HepG2 (cell line): ENCODE data around the gene SAYSD1. TPM values are rescaled to one million over a fixed set of nuclear protein-coding genes. Genes with fewer than 3 reads are reported as not detected.

Experiments
- ATAC-seq: fragments of 200-7000 bp; cut with Tn5 transposase; 3 replicates; pipeline ENCODE4 v1.9.1; 2020; ENCODE audit warnings: mild to moderate bottlenecking, moderate library complexity
- BruUV-seq: library from RNA; stranded (reverse); fragments of 400-500 nt; replicated peaks from 2 replicates; lab custom pipeline; 2021; lab: Mats Ljungman, UMichigan
- CTCF ChIA-PET: fragments of 300-600 bp; formaldehyde crosslinking; extraction: SDS; loops from one replicate; lab custom pipeline; 2021; ENCODE audit warnings: low total read pairs, inconsistent platforms, low intra/inter-chr PET ratio; lab: Yijun Ruan, JAX
- POLR2A ChIA-PET: fragments of 350-600 bp; sonication (Branson Sonifier 250); formaldehyde crosslinking; loops from one replicate; lab custom pipeline; 2020; ENCODE audit warnings: antibody characterized with exemption, inconsistent platforms; lab: Yijun Ruan, JAX
- DNase-seq: peaks from one replicate; pipeline ENCODE4 v3.0.0-alpha.2; 2015; ENCODE audit warnings: low spot score
- FAIRE-seq: peaks from 3 replicates; lab custom pipeline; 2011; peaks lifted over from hg19 to GRCh38; lab: Jason Lieb, UNC
- H2AFZ ChIP-seq: one replicate; pipeline ENCODE4 v1.6.1; 2011; ENCODE audit warnings: low read length, inconsistent platforms
- H3K27ac ChIP-seq: fragments of 300-600 bp; 3 replicates; pipeline ENCODE4 v1.8.0; 2011; ENCODE audit warnings: mixed run types, mild to moderate bottlenecking, mixed read lengths, low read length, inconsistent platforms; ENCODE audit not compliant: insufficient read depth; ENCODE audit errors: extremely low read length
- H3K27me3 ChIP-seq, 2 experiments: fragments of 200-600 bp in 1 of 2; 2 replicates in 1 of 2; 3 replicates in 1 of 2; pipeline versions ENCODE4 v1.6.0 to v1.8.0; 2011; ENCODE audit warnings: low read length in 2 of 2, mild to moderate bottlenecking in 2 of 2, moderate library complexity in 2 of 2, inconsistent platforms in 1 of 2; ENCODE audit not compliant: insufficient read depth in 2 of 2, control insufficient read depth in 1 of 2
- H3K36me3 ChIP-seq, 2 experiments: fragments of 200-600 bp in 1 of 2; replicated peaks in 1 of 2; 2 replicates in 1 of 2; 3 replicates in 1 of 2; pipeline versions ENCODE4 v1.5.1 to v1.8.0; 2011; ENCODE audit warnings: low read length in 2 of 2, inconsistent platforms in 1 of 2; ENCODE audit not compliant: insufficient read depth in 2 of 2, control insufficient read depth in 1 of 2
- H3K4me1 ChIP-seq: 2 replicates; pipeline ENCODE4 v1.5.1; 2012; ENCODE audit warnings: low read length, inconsistent platforms; ENCODE audit not compliant: insufficient read depth
- H3K4me2 ChIP-seq: 2 replicates; pipeline ENCODE4 v1.6.0; 2011; ENCODE audit warnings: low read depth, low read length, inconsistent platforms
- H3K4me3 ChIP-seq, 3 experiments: fragments of 200-600 bp in 1 of 3; sonication (generic), shearing (Covaris generic) in 1 of 3; replicated peaks in 1 of 3; 2 replicates each; pipeline ENCODE4 v1.5.1; 2011 to 2016; ENCODE audit warnings: low read length in 3 of 3, inconsistent platforms in 2 of 3, low read depth in 2 of 3, mild to moderate bottlenecking in 2 of 3, control low read depth in 1 of 3, mixed read lengths in 1 of 3; ENCODE audit not compliant: insufficient read depth in 1 of 3
- H3K79me2 ChIP-seq: one replicate; pipeline ENCODE4 v1.6.1; 2011; ENCODE audit warnings: low read length, inconsistent platforms; ENCODE audit not compliant: insufficient read depth
- H3K9ac ChIP-seq: 2 replicates; pipeline ENCODE4 v1.6.0; 2011; ENCODE audit warnings: mild to moderate bottlenecking, low read depth, low read length, inconsistent platforms; ENCODE audit not compliant: insufficient read depth
- H3K9me3 ChIP-seq: 2 replicates; pipeline ENCODE4 v1.5.1; 2012; ENCODE audit warnings: mild to moderate bottlenecking, low read length
- H4K20me1 ChIP-seq: 2 replicates; pipeline ENCODE4 v1.6.0; 2011; ENCODE audit warnings: inconsistent platforms, mild to moderate bottlenecking, low read length, moderate library complexity; ENCODE audit not compliant: insufficient read depth
- MAFF ChIP-seq: IDR thresholded peaks from 2 replicates; pipeline ENCODE4 v1.6.1; 2011; ENCODE audit warnings: low read depth, low read length, improper control_type of control experiment
- MAFK ChIP-seq, 2 experiments: IDR thresholded peaks in 1 of 2; conservative IDR thresholded peaks in 1 of 2; 2 replicates each; pipeline ENCODE4 v1.6.1; 2011; ENCODE audit warnings: improper control_type of control experiment in 2 of 2, low read length in 2 of 2
- PCBP2 ChIP-seq: fragments of 200-400 bp; formaldehyde crosslinking; optimal IDR thresholded peaks from 2 replicates; pipeline ENCODE3; 2018; ENCODE audit warnings: low read length, low read depth; ENCODE audit not compliant: poor library complexity, severe bottlenecking
- ZGPAT ChIP-seq: IDR thresholded peaks from 2 replicates; pipeline ENCODE4 v1.6.1; 2016; ENCODE audit warnings: mild to moderate bottlenecking
- ZNF512 ChIP-seq: sonication (generic); formaldehyde crosslinking; IDR thresholded peaks from 2 replicates; pipeline ENCODE4 v1.4.0; 2020; ENCODE audit warnings: mild to moderate bottlenecking, missing genetic modification reagents
- ZNF781 ChIP-seq: sonication (generic); formaldehyde crosslinking; IDR thresholded peaks from 2 replicates; pipeline ENCODE4 v1.5.1; 2020; ENCODE audit warnings: borderline replicate concordance, mild to moderate bottlenecking, missing genetic modification reagents; ENCODE audit errors: not compliant biosample characterization
- WGBS: methylation state at CpG from one replicate; pipeline ENCODE4 v1.1.6; 2017; ENCODE audit warnings: low lambda C conversion rate; 5-methylcytosine and 5-hydroxymethylcytosine counted together
- in situ Hi-C: cut with HindIII; loops from 2 replicates; pipeline ENCODE4 v1.10.0; 2017; ENCODE audit warnings: low pct_unique_long_range_greater_than_20kb; ENCODE audit not compliant: extremely low pct_ligation_motif_present
- intact Hi-C: fragments of 100-400 bp; cut with micrococcal nuclease; formaldehyde crosslinking; loops from one replicate; pipeline ENCODE4 v1.10.0; 2022; ENCODE audit not compliant: unreplicated experiment
- polyA plus RNA-seq, 8 experiments: library from polyadenylated mRNA; depleted of rRNA in 3 of 8; stranded (reverse) in 7 of 8; unstranded in 1 of 8; fragments of >200 nt; fragmentation: Illumina TruSeq in 4 of 8; extraction: Trizol in 4 of 8; gene quantifications; 2 replicates each; pipeline versions ENCODE4 v1.2.1 to v1.2.3, GENCODE V29; 2011 to 2016; ENCODE audit warnings: low read depth in 4 of 8, missing spikeins in 1 of 8, mixed read lengths in 1 of 8; ENCODE audit not compliant: insufficient read depth in 1 of 8
- total RNA-seq, 5 experiments: library from RNA; depleted of rRNA; stranded (reverse); fragments of >200 nt; fragmentation: Illumina TruSeq; extraction: Trizol; gene quantifications; 2 replicates each; pipeline ENCODE4 v1.2.3, GENCODE V29; 2016; ENCODE audit warnings: low read depth in 1 of 5

The SAYSD1 gene
- total and polyA plus RNA-seq, 2 of the 13 experiments (the other 11 are each of a cell fraction or from before 2014, with no cell fraction given): 10.1 to 16.0 TPM

GRCh38 chr6:39154705-39155104 lies 39.7 kb upstream of the SAYSD1 start:
- ATAC-seq: no peak
- DNase-seq: no peak
- intact Hi-C loops: no loop called here
- no peaks in the 10 kb centered on the region for H3K36me3 ChIP-seq
- no peaks in the 10 kb centered on the region for H3K79me2 ChIP-seq
- no peak overlapping the region for H3K9ac ChIP-seq
- in situ Hi-C loops: no loop called here
- H3K27me3 ChIP-seq: 0 out of 5 replicates have a peak, but pooled peaks cover 0 to 5% of the 10 kb centered on the region in 2 experiments
- H3K4me1 ChIP-seq: no peaks in the 10 kb centered on the region
- H3K9me3 ChIP-seq: no peaks in the 10 kb centered on the region
- no peak for FAIRE-seq
- CTCF ChIA-PET: no interaction called here
- no peak for TF ChIP-seq ZGPAT
- no peak for TF ChIP-seq ZNF781 (CRISPR knock-in tag)
- TF ChIP-seq PCBP2: no peak
- peak; percentile 84 to 94 for TF ChIP-seq MAFK (conservative IDR thresholded peaks at IDR 0.05 in 1 of 2, IDR thresholded peaks at IDR 0.05 in 1 of 2; ENCODE audit: low read length in 2 of 2)
- TF ChIP-seq ZNF512 (CRISPR knock-in tag): no peak
- peak; percentile 86 for TF ChIP-seq MAFF
- TF ChIP-seq, all 625 proteins: peak for 2
- Histone ChIP-seq H4K20me1 (no peaks in the 10 kb centered on the region), H3K4me3 (no peak overlapping the region), H3K4me2 (no peak overlapping the region), H2AFZ (no peak overlapping the region), H3K27ac (no peak overlapping the region)
- POLR2A ChIA-PET: no interaction called here
- 16% methylated on average over 4 of the region's 4 CpGs for WGBS
- BruUV-seq: no TSS peak
